Measurements from ENCODE around the gene DOCK11.
"Not testable (repeated sequence)": the region's sequence is repeated elsewhere in the genome, so short reads cannot be mapped to it uniquely, and the experiment has no call there.

The DOCK11 gene

DNA sequence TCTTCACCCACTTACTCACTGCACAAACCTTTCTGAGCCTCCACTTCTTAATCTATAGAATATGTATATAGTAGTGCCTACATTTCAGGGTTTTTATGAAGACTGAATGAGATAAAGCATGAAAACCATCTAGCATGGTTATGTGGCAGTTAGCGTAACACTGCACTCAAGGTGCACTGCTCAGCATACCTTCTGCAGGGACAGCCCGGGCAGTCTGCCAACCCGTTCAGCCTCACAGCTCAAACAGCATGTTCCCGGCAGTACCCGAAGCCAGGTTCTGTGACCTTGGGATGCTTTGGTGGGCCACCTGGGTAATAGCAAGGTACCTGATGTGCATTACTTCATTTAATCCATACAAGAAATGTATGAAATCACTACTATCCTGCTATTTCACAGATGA, 81.4 kb downstream of the DOCK11 start:
- DNase-seq = no peak

DNA sequence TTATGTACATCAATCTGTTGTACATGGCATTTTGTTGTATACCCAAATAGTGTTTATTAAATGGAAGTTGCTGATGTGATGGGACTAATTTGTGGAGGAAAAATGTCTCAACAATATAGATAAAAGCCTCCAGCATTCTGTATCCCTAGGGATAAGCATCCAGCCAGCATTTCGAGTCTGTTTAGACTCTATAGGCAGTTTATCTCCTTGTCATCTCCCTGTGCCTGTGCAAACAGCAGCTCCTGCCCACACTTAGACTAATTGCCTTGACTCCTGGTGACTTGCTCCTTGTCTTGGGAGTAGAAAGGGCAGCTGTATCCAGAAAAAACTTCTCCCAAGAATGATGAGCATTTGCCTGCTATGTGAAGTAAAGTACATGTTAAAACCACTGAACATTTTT, 83.8 kb downstream of the DOCK11 start:
- no peak for DNase-seq

- DNase-seq = not testable (repeated sequence)
These were observed 87.3 kb downstream of the DOCK11 start for GRCh38 chrX:118582926-118583325.

DNA sequence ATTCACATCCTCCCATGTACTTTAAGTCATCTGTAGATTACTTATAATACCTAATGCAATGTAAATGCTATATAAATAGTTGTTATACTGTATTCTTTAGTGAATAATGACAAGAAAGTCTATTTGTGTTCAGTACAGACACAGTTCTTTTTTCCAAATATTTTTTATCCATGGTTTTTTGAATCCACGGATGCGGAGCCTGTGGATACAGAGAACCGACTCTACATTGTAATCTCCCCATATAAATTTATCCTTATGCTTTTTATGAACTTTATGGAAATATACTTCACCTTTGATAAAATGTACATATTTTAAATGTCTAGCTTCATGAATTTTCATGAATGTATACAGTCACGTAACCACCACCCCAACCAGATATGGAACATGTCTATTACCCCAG, 88.2 kb downstream of the DOCK11 start:
- no peak for DNase-seq

DNA sequence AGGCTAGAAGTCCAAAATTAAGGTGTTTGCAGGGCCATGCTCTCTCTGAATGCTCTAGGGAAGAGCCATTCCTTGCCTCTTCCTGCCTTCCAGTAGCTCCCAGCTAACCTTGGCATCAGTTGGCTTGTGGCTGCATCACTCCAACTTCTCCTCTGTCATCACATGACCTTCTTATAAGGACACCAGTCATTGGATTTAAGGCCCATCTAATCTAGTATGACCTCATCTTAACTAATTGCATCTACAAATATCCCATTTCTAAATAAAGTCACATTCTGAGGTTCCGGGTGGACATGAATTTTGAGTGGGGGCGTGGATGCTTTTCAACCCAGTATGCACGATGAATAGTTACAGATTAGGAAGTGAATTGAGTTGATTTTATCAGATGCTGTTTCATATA, 89.7 kb downstream of the DOCK11 start:
- no peak for DNase-seq

- not testable (repeated sequence) for DNase-seq
These were observed 90.6 kb downstream of the DOCK11 start for GRCh38 chrX:118586206-118586605.

DNA sequence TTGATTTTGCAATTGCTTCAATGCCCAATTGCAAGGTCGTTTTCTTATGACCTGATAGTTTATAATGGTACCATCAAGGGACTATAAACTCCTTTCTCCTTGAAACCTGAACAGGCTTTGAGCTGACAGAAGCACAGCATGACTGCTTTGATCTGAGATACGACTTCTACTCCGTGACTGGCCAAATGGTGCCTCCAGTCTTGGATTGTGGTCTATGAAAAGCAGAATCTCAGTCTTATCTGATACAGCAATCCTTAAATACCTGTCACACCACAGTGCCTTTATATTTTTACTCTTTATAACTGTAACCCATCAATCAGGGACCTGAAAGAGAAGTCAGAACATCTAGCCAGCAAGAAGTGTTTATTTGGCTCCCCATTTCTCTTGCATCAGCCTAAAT, 93.1 kb downstream of the DOCK11 start:
- no peak for DNase-seq

DNA sequence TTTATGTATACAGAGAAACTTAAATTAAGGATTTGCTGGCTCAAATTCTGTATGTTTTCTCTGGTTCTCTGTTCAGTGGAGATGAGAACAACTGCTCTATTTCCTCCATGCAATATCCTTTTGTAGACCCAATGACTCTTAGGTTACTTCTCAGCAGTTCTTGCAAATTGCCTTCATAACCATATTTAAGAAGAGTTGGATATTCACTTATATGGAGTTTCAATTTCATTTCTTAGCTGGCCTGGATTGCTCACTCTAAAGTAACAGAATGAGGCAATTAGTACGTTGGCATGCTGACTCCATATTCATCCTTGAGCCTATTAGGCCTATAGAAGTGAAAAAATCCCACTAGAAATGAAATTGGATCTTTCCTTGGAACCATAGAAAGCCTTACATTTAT, 93.6 kb downstream of the DOCK11 start:
- no peak for DNase-seq

GRCh38 chrX:118593407-118593806, 97.8 kb downstream of the DOCK11 start:
- no peak for DNase-seq

DNA sequence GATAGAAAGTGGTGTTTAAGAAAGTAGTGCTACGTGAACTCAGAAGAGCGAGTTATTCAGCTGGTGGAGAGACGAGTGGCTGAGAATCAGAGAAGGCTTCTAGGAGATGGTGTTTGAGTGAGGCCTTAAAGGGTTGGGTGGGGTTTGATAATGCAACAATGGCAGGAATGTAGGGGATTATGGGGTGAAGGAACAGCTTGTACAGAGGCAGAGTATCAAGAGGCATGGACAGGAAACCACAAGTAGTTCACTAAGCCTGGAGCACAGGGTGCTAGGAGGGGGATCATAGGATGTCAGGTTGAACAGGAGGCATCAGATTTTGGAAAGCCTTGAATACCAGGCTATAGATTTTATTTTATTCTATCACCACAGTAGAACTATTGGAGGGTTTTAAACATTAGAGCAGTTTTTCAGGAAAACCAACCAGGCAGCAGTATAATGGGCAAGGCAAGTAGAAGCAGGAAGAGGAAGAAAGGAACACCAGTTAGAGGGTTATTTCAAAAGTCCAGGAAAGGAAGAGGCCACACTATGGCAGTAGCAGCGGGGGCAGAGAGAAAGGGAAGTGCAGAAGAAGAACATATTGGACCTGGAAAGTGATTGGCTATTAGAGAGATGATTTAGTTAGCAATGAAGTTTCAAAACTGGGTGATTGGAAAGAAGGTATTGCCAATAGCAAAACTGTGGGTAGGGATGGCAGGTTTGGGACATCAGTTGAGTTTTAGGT, 99.2 kb downstream of the DOCK11 start:
- DNase-seq = no peak

- no peak for DNase-seq
These were observed 100.0 kb downstream of the DOCK11 start for GRCh38 chrX:118595501-118596042.

- no peak for DNase-seq
These were observed 100.8 kb downstream of the DOCK11 start for GRCh38 chrX:118596390-118596789.

DNA sequence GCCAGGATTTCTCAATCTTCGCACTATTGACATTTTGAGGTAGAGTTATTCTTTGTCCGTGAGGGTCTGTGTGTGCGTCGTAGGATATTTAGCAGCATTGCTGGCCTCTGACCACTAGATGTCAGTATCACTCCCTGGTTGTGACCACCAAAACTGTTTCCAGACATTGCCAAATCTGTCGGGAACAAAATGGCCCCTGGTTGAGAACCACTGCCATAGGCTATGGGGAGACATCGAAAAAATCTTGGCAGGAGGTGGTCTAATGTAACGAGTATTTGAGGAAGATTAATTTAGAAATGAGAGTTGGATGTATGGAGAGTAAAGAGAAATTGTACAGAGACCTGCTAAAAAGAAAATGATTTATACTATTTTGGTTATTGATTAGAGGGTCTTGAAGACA, 108.4 kb downstream of the DOCK11 start:
- peak; percentile 62 for DNase-seq

- no peak for DNase-seq
These were observed 116.7 kb downstream of the DOCK11 start for GRCh38 chrX:118612290-118612689.

DNA sequence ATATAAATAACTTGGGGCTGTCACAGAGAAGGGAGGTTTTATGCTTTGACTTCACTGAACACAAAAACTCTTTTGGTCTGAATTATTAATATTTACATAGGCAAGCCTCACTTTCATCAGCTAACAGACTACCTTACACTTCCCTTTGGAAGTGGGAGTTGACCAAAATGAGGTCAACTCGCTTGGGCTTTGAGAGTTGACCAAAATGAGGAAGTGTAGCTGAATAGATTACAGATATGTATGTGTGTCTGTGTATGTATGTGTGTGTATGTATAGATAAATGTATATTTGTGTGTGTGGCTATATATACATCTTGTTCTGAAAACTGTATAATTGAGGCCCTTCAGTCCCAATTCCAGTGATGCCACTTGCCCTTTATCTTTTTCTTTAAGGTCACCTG, 118.5 kb downstream of the DOCK11 start:
- DNase-seq = no peak

DNA sequence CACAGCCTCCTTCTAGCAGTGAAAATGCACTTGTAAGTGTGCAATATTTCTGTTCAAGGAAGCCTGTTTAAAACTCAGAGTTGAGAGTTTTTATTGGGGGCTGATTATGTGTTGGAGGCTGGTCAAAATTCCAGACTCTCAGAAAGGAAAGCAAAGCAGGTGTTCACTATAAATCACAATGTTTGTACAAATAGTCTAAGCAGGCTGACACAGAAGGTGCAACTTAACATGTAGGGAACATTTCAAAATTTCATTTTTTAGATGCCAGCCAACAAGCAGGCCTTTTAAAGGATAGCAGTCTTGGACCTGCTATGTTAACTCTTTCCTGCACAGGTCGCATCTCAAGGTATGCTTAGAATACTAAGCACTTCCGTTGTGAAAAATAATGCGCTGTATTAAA, 119.5 kb downstream of the DOCK11 start:
- no peak for DNase-seq

DNA sequence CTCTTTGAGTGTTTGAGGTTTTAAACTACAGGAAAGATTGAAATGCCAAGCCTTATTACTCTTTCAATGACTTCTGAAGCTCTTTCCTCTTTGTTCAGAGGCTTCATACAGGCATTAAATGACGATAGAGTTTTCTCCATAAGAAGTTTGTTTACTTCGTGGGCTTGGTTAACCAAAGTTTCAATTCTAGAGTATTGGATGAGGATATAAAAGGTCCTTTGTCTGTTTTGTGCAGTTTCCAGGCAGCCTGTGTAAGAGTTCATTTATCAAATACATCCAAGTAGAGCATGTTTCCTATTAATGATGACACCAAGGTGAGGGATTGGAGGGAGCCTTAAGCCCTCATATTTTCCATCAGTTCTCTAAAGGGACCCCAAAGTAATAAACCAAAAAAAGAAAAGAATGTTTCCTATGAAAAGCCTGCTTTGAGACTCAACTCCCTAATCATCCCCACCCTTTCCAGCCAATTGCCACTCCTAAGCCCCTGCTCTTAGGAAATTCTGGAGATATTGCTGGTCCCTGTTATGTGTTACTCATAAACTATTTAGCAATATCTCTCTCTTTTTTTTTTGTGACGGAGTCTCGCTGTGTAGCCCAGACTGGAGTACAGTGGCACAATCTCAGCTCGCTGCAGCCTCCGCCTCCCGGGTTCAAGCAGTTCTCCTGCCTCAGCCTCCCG, 125.6 kb downstream of the DOCK11 start:
- DNase-seq = no peak

DNA sequence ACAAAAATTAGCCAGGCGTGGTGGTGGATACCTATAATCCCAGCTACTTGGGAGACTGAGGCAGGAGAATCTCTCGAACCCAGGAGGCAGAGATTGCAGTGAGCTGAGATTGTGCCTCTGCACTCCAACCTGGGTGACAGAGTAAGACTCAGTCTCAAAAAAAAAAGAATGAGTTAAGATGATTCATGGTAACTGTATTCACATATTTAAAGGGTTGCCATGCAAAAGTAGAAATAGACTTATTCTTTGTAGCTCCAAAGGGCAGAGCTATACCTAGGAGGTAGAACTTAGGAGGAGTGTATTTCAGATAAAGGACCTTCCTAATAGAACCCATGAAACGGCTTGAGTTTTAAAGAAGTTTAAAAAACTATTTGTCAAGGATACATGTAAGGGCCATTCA, 127.4 kb downstream of the DOCK11 start:
- no peak for DNase-seq

DNA sequence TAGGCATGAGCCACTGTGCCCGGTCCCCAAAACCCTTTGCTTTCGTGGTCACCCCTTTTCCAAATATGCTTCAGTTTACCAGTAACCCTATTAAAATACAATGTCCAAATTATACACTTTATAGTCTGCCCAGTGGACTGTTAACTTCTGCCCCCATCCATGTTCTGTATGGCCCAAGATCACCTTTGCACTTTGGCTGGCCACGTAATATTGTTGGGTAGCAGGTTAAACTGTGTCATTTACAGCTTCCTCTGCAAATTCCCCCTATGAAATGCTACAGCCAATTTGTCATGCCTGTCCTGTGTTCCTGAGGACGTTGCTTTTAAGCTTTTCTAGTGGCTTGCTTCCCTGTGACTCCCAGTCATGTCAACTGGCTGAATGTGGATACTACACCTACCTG, 130.7 kb downstream of the DOCK11 start:
- DNase-seq = no peak

DNA sequence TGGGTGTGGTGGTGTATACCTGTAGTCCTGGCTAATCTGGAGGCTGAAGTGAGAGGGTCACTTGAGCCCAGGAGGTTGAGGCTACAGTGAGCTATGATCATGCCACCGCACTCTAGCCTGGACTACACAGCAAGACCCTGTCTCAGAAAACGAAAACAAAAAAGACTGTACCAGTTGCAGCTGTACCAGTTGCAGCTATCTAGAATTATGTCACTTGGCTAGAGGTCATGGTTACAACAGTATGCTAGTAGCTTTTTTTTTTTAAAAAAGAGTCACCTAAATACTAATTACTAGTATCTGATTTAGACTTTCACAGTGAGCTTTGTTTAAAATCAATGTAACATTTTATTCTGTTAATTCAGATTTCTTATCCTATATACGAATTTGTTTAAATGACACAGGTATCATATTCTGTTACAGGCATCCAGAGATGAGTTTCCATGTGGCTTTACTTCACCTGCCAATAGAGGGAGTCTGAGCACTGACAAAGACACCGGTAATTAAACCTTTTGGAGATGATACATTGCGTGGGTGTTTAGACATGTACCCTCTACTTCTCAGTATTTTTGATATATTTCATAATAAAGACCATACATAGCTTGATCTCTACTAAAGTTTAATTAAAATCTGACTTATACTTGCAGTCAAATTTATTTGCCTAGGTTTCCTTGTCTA, 131.6 kb downstream of the DOCK11 start:
- DNase-seq = no peak

- DNase-seq = no peak
These were observed 135.2 kb downstream of the DOCK11 start for GRCh38 chrX:118630848-118631247.

- DNase-seq = no peak
These were observed 136.0 kb downstream of the DOCK11 start for GRCh38 chrX:118631586-118631985.

GRCh38 chrX:118632862-118633261, 137.2 kb downstream of the DOCK11 start:
- DNase-seq = no peak

GRCh38 chrX:118633530-118633929, 137.9 kb downstream of the DOCK11 start:
- DNase-seq = no peak
